Duodenal mucosa (tissue), 2 donors: Measurements from ENCODE around the gene BDH2.

ENCODE experiments used
- H3K27ac ChIP-seq: one replicate; pipeline ENCODE4 v1.7.0; 2013; ENCODE audit warnings: low read depth, low read length
- H3K27me3 ChIP-seq, 2 donors: one replicate each; pipeline ENCODE4 v1.7.0; 2013; ENCODE audit warnings: low read length in 2 of 2, control low read depth in 1 of 2; ENCODE audit not compliant: insufficient read depth in 2 of 2, control insufficient read depth in 1 of 2
- H3K36me3 ChIP-seq, 2 donors: one replicate each; pipeline ENCODE4 v1.7.0; 2013; ENCODE audit warnings: low read length in 2 of 2, control low read depth in 1 of 2; ENCODE audit not compliant: insufficient read depth in 2 of 2, control insufficient read depth in 1 of 2
- H3K4me1 ChIP-seq, 2 donors: one replicate each; pipeline ENCODE4 v1.7.0; 2013; ENCODE audit warnings: low read length in 2 of 2, control low read depth in 1 of 2; ENCODE audit not compliant: insufficient read depth in 2 of 2, control insufficient read depth in 1 of 2
- H3K4me3 ChIP-seq, 2 donors: one replicate each; pipeline ENCODE4 v1.7.0; 2013; ENCODE audit warnings: low read length in 2 of 2, low read depth in 1 of 2
- H3K9ac ChIP-seq, 2 donors: one replicate each; pipeline ENCODE4 v1.7.0; 2013; ENCODE audit warnings: low read length in 2 of 2, low read depth in 1 of 2
- H3K9me3 ChIP-seq, 2 donors: one replicate each; pipeline ENCODE4 v1.7.0; 2013; ENCODE audit warnings: low read length in 2 of 2, control low read depth in 1 of 2; ENCODE audit not compliant: control insufficient read depth in 1 of 2

Gene BDH2

DNA sequence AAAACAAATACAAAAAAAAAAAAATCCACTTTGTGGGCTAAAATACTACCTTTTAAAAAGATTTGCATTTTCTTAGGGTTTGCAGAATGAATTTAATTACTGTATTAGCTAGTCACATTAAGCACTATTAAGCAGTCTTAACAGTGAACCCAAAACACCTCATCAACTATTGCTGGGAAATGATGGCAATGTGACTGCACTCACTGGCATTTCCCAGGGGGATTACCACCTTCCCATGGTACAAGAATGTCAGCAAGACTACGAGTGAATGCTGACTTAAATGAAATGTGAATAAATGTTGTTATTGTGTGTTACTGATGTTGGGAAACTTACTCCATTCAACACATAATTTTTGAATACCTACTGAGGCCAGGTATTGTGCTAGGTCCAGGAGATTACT lies 13.1 kb downstream of the BDH2 start:
- H3K4me1 ChIP-seq, result no peaks in the 10 kb centered on the region
- peaks cover 28 to 64% of the 10 kb centered on the region in 2 donors for H3K36me3 ChIP-seq
- H3K4me3 ChIP-seq, result no peak overlapping the region
- no peaks in the 10 kb centered on the region for H3K9me3 ChIP-seq
- H3K27me3 ChIP-seq, result no peaks in the 10 kb centered on the region
- H3K27ac ChIP-seq, result no peak overlapping the region
- H3K9ac ChIP-seq, result no peak overlapping the region

- Histone ChIP-seq H3K36me3 (peaks cover 25 to 64% of the 10 kb centered on the region in 2 donors), H3K9me3 (no peaks in the 10 kb centered on the region), H3K4me3 (no peak overlapping the region), H3K27ac (no peak overlapping the region), H3K9ac (no peak overlapping the region), H3K4me1 (no peaks in the 10 kb centered on the region), H3K27me3 (no peaks in the 10 kb centered on the region)
Observed at GRCh38 chr4:103085555-103086196, 14.0 kb downstream of the BDH2 start.

DNA sequence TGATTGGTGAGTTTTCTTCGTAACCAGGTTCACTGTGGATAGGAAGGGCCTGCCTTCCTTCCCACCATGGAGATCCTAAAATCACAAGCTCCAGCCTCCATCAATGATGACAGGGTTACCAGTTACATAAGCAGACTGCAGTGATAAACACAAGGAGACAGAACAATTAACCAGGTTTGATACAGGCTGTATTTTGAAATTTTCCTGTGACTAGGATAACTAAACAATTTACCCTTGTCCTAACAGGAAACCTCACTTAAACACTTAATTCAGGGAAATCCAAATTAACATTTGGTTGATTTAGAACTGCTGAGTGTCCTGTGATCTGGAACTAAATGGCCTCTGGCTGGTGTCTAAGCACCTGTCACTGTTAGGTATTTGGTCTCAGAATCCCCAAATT lies 20.0 kb downstream of the BDH2 start:
- H3K9ac ChIP-seq, result no peak overlapping the region
- H3K27ac ChIP-seq, result no peak overlapping the region
- H3K4me3 ChIP-seq, result no peak overlapping the region
- H3K27me3 ChIP-seq, result peaks cover 0 to 6% of the 10 kb centered on the region in 2 donors
- H3K9me3 ChIP-seq, result no peaks in the 10 kb centered on the region
- H3K4me1 ChIP-seq, result peaks cover 11 to 14% of the 10 kb centered on the region in 2 donors
- H3K36me3 ChIP-seq, result peaks cover 4 to 17% of the 10 kb centered on the region in 2 donors

- H3K4me1 ChIP-seq, result peaks cover 14 to 20% of the 10 kb centered on the region in 2 donors
Observed at GRCh38 chr4:103076747-103077347, 22.8 kb downstream of the BDH2 start, which contains the start of gene SLC9B2. Gene SLC9B2, minus strand, starts transcription at chr4:103076761. Its CDS starts 9,211 bp downstream, at chr4:103067550.

GRCh38 chr4:103075894-103076746 lies 23.5 kb downstream of the BDH2 start:
- peak overlapping the region; percentile 55 to 68 for H3K9ac ChIP-seq
- peak overlapping the region; percentile 68 for H3K27ac ChIP-seq
- no peaks in the 10 kb centered on the region for H3K9me3 ChIP-seq
- peaks cover 0 to 6% of the 10 kb centered on the region in 2 donors for H3K27me3 ChIP-seq
- H3K4me1 ChIP-seq, result peaks cover 14 to 20% of the 10 kb centered on the region in 2 donors
- peak overlapping the region; percentile 72 to 76 for H3K4me3 ChIP-seq
- peaks cover 0 to 9% of the 10 kb centered on the region in 2 donors for H3K36me3 ChIP-seq

More at GRCh38 chr4:103076747-103077347, 22.8 kb downstream of the BDH2 start, which contains the start of gene SLC9B2:
- peaks cover 0 to 6% of the 10 kb centered on the region in 2 donors for H3K27me3 ChIP-seq
- H3K9me3 ChIP-seq, result no peaks in the 10 kb centered on the region
- peak within 1 kb of the TSS; percentile 55 to 68 for H3K9ac ChIP-seq
- peaks cover 0 to 11% of the 10 kb centered on the region in 2 donors for H3K36me3 ChIP-seq
- peak within 1 kb of the TSS; percentile 68 for H3K27ac ChIP-seq
- H3K4me3 ChIP-seq, result peak within 1 kb of the TSS; percentile 72 to 76

GRCh38 chr4:103075435-103075893 lies 24.2 kb downstream of the BDH2 start:
- H3K4me3 ChIP-seq, result peak overlapping the region; percentile 72 to 76
- peaks cover 14 to 20% of the 10 kb centered on the region in 2 donors for H3K4me1 ChIP-seq
- peak overlapping the region; percentile 55 to 68 for H3K9ac ChIP-seq
- H3K27ac ChIP-seq, result no peak overlapping the region
- peaks cover 0 to 6% of the 10 kb centered on the region in 2 donors for H3K27me3 ChIP-seq
- H3K36me3 ChIP-seq, result peaks cover 0 to 3% of the 10 kb centered on the region in 2 donors
- no peaks in the 10 kb centered on the region for H3K9me3 ChIP-seq

DNA sequence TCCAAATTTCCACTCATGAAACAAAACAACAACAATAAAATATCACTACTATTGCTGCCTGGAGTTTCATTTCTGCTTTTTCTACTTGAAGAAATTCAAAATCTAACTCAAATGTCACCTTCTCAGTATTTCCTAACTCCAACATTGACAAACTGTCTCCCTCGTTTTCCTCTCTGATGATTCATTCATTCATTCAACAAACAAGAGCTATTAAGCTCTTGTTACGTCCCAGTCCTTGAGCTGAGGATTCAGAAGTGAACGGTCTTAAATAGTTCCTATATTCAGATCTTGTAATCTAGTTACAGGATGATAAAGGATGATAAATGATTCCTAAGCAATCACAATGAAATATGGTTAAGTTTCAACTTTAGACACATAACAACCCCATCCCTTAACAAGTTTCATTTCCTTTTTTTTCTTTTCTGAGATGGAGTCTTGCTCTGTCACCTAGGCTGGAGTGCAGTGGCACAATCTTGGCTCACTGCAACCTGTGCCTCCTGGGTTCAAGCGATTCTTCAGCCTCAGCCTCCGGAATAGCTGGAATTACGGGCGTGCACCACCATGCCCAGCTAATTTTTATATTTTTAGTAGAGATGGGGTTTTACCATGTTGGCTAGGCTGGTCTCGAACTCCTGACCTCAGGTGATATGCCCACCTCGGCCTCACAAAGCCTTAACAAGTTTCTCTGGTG lies 24.7 kb downstream of the BDH2 start:
- H3K9ac ChIP-seq, result no peak overlapping the region

DNA sequence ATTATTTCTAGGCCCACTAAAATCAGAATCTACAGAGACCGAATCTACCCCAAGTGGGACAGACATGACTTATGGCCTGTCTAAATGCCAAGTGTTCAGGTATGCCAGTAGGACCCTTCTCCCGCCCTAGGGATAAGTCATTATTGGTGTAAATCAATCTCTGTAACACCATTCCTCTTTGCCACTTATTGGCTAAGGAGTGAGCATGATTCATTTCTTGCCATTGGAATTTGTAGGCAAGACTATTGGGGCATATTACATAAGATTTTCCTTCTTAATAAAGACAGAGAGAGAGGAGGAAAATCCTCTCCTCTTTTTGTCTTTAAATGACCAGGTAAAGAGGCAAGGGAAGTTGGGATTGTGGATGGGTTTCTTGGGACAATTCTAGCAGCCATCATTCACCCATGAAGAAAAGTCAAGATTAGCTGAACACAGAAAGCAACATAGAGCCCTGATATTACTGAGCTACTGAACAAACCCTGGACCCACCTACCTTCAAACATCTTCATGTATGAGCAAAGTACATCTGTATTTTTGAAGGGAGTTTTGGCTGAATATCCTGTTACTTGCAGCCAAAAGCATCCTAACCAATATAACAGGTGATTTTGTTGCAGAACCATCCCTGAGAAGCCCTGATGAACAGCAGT lies 25.7 kb downstream of the BDH2 start:
- H3K9me3 ChIP-seq, result no peaks in the 10 kb centered on the region
- H3K4me3 ChIP-seq, result no peak overlapping the region

More for the DNA sequence above, 24.7 kb downstream of the BDH2 start:
- peak overlapping the region in 1 of 2 donors; percentile 76 for H3K4me3 ChIP-seq
- peaks cover 0 to 2% of the 10 kb centered on the region in 2 donors for H3K36me3 ChIP-seq
- H3K27me3 ChIP-seq, result peaks cover 0 to 6% of the 10 kb centered on the region in 2 donors
- no peaks in the 10 kb centered on the region for H3K9me3 ChIP-seq
- H3K4me1 ChIP-seq, result peaks cover 14 to 20% of the 10 kb centered on the region in 2 donors
- no peak overlapping the region for H3K27ac ChIP-seq

DNA sequence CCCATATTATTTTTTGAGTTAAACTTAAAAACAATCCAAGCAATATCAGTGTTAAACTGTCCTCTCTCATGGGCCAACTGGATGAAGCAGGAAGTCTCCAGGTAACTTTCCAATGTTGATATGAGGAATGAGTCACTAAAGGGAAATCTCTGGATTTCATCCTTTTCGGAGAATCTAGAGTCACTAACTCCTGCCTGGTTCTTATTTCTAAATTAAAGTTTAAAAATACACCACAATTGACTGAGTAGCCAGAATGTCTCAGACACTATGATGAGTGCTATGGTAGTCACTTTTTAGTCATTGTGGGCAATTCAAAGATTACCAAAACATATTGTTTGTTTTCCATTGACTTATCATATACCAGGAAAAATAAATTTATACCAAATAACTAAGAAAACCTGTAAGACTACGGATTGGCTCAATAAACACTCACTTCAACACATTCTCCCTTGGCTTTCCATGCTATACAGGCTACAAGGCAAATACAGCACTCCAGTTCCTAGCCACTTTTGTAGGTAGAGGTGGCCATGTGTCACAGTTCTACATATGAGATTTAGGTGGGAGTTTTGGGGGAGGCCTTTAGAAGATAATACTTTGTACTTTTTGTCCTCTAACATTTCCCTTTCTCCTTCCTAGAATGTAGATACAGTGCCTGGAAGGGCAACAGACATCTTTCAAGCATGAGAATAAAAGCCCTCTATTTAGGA lies 31.6 kb downstream of the BDH2 start:
- H3K36me3 ChIP-seq, result no peaks in the 10 kb centered on the region
- H3K9me3 ChIP-seq, result no peaks in the 10 kb centered on the region
- H3K27me3 ChIP-seq, result no peaks in the 10 kb centered on the region
- H3K4me1 ChIP-seq, result no peaks in the 10 kb centered on the region
- no peak overlapping the region for H3K4me3 ChIP-seq
- no peak overlapping the region for H3K27ac ChIP-seq
- no peak overlapping the region for H3K9ac ChIP-seq

More for the DNA sequence above, 25.7 kb downstream of the BDH2 start:
- Histone ChIP-seq H3K4me1 (peaks cover 14 to 20% of the 10 kb centered on the region in 2 donors), H3K9ac (no peak overlapping the region), H3K36me3 (no peaks in the 10 kb centered on the region), H3K27ac (no peak overlapping the region), H3K27me3 (peaks cover 0 to 6% of the 10 kb centered on the region in 2 donors)
